GM12872 (cell line): ENCODE data around the gene FYCO1.

Experiments
- TF ChIP-seq, protein P1 (sequence below): IDR thresholded peaks from 3 replicates; pipeline ENCODE4 v1.5.1; 2011; ENCODE audit warnings: low read depth, mild to moderate bottlenecking, low read length, moderate library complexity; ENCODE audit not compliant: insufficient read depth

The FYCO1 gene

DNA sequence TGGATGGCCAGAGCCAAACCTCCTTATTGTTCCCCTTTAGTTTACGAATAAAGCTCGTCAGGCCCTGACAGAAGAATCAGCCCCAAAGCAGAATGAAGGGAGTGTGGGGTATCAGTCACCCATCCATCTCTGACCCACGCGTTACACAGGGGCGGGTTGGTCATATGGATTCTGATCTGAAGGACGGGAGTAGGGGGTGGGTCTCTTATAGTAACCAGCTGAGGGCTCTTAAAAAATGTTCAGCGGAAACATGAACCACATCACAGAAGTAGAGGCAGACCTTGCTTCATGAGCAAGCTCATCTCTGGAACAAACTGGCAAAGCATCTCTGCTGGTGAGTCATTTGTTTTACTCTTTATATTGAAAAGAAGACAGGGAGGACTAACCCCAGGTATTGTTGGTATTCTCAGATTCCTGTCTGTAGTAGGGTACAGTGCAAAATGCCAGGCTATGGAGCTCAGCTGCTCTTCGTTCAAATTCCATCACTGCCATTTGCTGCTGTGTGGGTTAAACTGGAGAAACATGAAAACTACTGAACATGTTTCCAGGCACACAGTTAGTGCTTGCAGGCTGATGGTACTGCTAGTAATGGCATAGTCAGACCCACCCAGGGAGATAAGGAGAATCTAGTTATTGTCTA is 52.3 kb downstream of the FYCO1 start, which contains the start of gene CXCR6:
Gene CXCR6 (plus strand): TSS at position 258 of the 640 bp plus-strand sequence. CDS start 3,018 bp downstream, outside the sequence.
- TF ChIP-seq, protein P1, sequence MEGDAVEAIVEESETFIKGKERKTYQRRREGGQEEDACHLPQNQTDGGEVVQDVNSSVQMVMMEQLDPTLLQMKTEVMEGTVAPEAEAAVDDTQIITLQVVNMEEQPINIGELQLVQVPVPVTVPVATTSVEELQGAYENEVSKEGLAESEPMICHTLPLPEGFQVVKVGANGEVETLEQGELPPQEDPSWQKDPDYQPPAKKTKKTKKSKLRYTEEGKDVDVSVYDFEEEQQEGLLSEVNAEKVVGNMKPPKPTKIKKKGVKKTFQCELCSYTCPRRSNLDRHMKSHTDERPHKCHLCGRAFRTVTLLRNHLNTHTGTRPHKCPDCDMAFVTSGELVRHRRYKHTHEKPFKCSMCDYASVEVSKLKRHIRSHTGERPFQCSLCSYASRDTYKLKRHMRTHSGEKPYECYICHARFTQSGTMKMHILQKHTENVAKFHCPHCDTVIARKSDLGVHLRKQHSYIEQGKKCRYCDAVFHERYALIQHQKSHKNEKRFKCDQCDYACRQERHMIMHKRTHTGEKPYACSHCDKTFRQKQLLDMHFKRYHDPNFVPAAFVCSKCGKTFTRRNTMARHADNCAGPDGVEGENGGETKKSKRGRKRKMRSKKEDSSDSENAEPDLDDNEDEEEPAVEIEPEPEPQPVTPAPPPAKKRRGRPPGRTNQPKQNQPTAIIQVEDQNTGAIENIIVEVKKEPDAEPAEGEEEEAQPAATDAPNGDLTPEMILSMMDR = no peak

DNA sequence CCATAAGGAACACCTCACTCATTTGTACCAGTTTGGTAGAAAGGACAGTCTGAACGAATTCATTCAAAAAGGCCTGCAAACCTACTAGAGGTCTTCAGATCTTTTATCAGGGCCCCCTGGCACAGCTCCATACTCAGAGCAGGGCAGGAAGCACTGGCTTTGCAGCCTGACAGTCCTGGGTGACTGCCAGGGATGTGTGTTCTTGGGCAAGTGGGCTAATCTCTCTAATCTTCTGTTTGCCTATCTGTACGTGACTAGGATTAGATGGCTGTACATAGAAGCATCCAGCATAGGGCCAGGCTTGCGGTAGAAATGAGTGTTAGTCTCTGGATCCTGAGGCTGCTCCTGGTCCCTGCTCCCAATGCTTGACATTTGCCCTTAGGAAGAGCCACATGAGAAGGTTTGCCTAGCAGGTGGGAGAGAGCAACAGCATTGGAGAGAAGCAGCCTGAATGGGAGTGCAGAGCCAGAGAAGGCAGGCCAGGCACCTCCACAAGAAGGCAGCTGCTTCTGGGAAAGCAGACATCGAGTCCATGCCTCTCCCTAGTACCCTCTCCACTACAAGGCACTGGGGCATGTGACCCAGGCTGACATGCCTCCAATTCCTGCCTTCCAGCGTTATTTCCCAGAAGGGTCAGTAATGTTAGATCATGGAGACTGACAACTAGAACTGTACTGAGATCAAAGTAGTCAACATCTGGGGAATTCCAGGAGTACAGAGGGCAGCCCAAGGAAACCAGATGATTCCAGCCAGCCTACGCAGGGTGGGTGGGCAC is 53.4 kb downstream of the FYCO1 start:
- TF ChIP-seq, protein P1 = no peak

DNA sequence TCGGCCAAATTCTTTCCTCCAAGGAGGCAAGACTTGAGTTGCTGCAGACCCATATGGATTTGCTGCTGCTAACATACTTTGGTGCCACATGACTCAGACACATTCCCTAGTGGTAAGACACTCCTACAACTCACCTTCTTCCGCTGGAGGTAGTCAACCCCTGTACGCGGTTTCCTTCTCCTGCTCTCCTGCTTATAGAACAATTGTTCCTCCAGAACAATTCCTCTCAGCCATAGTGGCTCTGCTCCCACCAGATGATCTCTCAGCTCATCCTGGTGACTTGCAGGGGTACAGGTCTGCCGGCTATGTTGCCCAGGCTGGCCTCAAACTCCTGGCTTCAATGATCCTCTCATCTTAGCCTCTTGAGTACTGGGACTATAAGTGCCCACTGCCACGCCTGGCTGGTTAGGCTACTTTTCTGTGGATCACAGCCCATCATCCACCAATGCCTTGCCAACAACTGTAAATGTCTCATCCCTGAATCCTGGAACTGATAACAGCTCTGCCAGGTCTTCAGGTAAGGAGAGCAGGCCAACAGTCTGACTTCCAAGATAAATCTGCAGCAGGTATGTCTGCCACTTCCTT is 54.8 kb downstream of the FYCO1 start:
- TF ChIP-seq, protein P1 = no peak

DNA sequence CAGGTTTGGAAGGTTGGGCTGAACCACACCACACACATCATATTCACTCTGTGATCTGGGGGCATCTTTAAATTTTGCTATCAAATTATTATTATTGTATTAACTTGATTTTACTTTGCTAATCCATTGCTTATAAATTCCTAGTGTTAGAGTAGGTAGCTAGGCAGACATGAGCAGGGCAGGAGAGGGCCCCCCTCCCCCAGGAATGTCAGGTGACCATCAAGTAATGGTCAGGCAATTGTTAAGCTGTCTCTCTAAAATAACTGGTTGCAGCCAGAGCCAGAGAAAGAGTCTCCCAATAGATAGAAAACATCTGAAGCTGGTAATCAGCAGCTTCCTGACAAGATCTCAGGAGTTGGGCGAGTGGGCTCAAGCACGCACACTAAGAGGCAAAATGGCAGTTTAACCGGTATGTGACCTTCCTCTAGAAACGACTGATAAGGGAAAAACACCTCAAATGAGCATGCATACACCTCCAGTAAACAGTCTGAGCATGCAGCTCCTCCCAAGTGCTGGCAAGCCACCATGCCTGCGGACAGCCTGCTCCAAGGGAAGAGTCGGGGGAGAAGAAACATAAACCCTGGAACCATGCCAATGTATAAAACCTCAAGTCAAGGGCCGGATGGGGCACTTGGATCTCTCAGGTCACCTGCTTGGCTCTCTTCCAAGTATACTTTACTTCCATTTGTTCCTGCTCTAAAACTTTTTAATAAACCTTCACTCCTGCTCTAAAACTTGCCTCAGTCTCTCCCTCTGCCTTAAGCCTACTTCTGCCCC is 55.4 kb downstream of the FYCO1 start:
- TF ChIP-seq, protein P1 = no peak

DNA sequence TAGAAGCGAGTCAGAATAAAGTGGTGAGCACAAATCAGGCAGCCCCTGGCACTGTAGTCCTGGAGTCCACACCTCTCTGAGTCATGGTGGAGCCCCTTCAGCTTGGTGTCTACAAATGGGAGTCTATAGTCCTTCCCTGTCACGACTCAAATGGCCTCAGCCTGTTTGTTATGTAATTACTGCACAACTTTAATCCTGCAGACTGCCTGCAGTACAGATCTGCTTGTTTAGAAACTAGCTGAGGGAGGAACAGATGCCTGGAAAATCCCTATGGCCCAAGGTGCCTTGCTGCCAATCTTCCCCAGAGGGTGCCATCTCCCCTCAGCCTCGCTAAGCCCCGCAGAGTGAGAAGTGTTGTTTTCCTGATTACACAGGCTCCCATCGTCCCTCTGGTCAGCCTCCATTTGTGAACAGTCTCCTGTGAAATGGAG is 56.3 kb downstream of the FYCO1 start:
- TF ChIP-seq, protein P1 = no peak

DNA sequence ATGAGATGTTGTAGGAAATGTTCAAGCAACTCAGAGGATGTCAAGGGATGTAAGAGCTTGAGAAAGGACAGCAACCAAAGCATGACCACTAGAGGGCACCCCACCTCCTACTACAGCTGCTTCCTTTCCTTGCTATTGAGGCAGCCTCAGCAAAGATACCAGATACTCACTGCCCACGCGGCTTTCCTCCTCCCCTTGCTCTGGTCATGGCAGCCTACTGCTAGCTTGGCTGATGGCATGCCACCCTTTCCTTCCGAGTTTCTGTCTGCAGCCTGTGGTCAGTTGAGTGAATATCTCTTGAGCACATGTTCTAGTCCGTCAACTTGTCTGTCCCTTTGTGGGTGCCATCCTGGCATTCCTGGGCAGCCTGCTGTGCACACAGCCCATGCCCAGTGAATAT is 56.8 kb downstream of the FYCO1 start:
- TF ChIP-seq, protein P1 = peak; percentile 97

DNA sequence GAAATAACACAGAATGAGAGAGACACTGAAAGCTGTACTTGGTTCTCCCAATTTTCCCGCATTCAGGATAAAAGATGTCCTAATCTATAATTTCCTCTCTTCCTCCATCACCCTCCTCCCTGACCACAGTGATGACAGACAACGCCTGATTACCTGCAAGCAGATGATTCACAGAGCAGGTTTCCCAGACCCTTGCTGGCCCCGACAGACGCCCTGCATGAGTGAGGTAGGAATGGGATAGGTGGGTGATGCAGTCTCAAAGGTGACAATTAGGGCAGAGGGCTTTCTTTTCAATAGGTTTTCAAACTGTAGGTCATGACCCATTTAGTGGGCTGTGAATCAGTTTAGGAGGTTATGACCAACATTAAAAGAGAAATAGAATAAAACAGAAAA is 57.6 kb downstream of the FYCO1 start:
- TF ChIP-seq, protein P1 = no peak
